Mucosa of stomach (tissue), 1 donor: ENCODE results near the gene ADARB2.
"Not testable (repeated sequence)": the region's sequence is repeated elsewhere in the genome, so short reads cannot be mapped to it uniquely, and the experiment has no call there.

Source experiments
- H3K27me3 ChIP-seq: one replicate; pipeline ENCODE4 v1.7.0; 2013; ENCODE audit warnings: mild to moderate bottlenecking, low read length; ENCODE audit not compliant: control insufficient read depth, insufficient read depth
- H3K36me3 ChIP-seq: one replicate; pipeline ENCODE4 v1.7.0; 2013; ENCODE audit warnings: low read length; ENCODE audit not compliant: control insufficient read depth, insufficient read depth
- H3K4me1 ChIP-seq: one replicate; pipeline ENCODE4 v1.7.0; 2013; ENCODE audit warnings: mild to moderate bottlenecking, low read length; ENCODE audit not compliant: control insufficient read depth, insufficient read depth
- H3K4me3 ChIP-seq: one replicate; pipeline ENCODE4 v1.7.0; 2013; ENCODE audit warnings: low read length
- H3K9ac ChIP-seq: one replicate; pipeline ENCODE4 v1.7.0; 2013; ENCODE audit warnings: mild to moderate bottlenecking, low read length, moderate library complexity
- H3K9me3 ChIP-seq: one replicate; pipeline ENCODE4 v1.7.0; 2013; ENCODE audit warnings: mild to moderate bottlenecking, low read length, moderate library complexity; ENCODE audit not compliant: control insufficient read depth
- donor health status: Pancreatic carcinoma.

Gene ADARB2

DNA sequence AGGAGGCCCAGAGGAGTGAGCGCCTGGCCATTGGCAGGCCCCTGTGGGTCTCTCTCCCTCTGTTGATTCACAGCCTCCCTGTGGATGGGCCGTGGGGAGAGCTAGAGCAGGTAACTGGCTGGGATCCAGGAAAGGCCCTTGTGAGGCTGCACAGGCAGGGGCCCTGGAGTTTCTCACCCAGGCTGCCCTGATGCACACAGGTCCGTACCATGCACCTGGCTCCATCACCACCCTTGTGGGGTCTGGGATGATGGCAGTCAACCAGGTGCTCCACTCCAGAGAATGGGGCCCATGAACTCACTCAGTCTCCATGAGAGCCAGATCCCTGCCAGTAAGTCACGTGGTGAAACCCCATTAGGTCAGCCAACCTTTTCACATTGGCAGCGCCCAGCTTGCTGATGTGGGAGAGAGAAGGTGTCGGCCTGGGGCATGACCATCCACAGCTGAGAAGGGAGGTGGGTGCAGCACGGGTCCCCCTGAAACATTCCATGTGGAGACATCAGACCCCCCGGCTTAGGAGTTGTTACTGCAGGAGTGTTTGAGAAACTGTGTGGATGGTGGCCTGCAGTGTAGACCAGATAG is 320.8 kb downstream of the ADARB2 start:
- Histone ChIP-seq H3K9ac (no peak overlapping the region), H3K27me3 (peaks cover 12% of the 10 kb centered on the region), H3K4me1 (peaks cover 14% of the 10 kb centered on the region), H3K4me3 (no peak overlapping the region), H3K9me3 (no peaks in the 10 kb centered on the region), H3K36me3 (no peaks in the 10 kb centered on the region)

GRCh38 chr10:1414893-1415292 is 322.4 kb downstream of the ADARB2 start:
- Histone ChIP-seq H3K4me1 (peaks cover 7% of the 10 kb centered on the region), H3K9ac (no peak overlapping the region), H3K9me3 (no peaks in the 10 kb centered on the region), H3K36me3 (no peaks in the 10 kb centered on the region), H3K27me3 (peaks cover 4% of the 10 kb centered on the region), H3K4me3 (no peak overlapping the region)

- H3K9ac ChIP-seq, H3K36me3 ChIP-seq, H3K4me1 ChIP-seq, H3K9me3 ChIP-seq, H3K4me3 ChIP-seq, H3K27me3 ChIP-seq: not testable (repeated sequence)
Measured at GRCh38 chr10:1414346-1414745, 323.0 kb downstream of the ADARB2 start.

- Histone ChIP-seq H3K4me1 (no peaks in the 10 kb centered on the region), H3K9ac (no peak overlapping the region), H3K9me3 (no peaks in the 10 kb centered on the region), H3K36me3 (no peaks in the 10 kb centered on the region), H3K27me3 (peaks cover 4% of the 10 kb centered on the region), H3K4me3 (no peak overlapping the region)
Measured at GRCh38 chr10:1413823-1414222, 323.5 kb downstream of the ADARB2 start.

DNA sequence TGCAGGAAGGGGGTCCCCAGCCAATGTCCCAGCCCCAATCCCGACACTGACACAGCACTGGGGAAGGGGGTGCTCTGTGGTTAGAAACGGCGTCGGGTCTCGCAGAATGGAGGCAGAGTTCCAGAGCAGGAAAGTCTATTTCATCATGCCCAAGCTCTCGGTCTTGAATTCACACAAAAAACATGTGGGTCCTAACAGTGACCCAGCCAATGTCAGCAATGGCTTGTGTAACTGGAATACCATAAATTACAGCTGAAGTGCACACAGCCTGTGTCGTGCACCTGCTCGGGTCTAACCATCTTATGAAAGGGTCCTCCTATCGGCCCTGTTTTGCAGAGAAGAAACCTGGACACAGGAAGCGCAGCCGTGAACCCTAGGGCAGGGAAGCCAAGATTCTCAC is 324.1 kb downstream of the ADARB2 start:
- H3K4me3 ChIP-seq, result no peak overlapping the region
- peaks cover 4% of the 10 kb centered on the region for H3K27me3 ChIP-seq
- H3K9me3 ChIP-seq, result no peaks in the 10 kb centered on the region
- no peaks in the 10 kb centered on the region for H3K36me3 ChIP-seq
- H3K4me1 ChIP-seq, result no peaks in the 10 kb centered on the region
- H3K9ac ChIP-seq, result no peak overlapping the region

DNA sequence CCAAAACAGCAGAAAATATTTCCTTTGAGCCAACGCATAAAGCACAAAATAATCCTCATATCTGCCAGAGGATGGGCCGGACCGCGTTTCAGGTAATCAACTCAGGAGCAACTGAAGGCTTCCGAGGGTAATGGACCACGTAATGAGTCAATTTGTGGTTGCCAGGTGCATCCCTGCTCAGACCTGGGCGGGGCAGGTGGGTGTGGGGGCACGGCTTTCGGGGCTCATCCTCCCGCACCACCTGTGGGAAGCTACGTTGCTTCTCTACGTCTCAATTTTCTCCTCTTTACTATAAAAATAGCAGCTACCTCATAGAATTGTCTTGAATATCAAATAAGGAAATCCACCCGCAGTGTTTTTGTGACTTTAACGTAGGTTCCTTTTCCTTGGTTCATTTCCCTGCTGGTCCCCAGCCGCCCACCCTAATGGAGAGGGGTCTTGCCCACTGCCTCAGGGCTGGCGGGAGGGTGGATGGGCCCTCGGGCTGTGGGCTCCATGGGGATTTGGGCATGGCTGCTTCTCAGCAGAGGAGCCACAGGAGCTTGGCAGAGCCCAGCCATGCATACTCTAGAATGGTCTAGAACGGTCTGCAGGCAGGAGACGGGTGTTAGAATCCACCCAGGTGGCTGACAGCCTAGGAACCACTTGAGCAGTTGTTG is 324.7 kb downstream of the ADARB2 start:
- Histone ChIP-seq H3K9ac (no peak overlapping the region), H3K9me3 (no peaks in the 10 kb centered on the region)

DNA sequence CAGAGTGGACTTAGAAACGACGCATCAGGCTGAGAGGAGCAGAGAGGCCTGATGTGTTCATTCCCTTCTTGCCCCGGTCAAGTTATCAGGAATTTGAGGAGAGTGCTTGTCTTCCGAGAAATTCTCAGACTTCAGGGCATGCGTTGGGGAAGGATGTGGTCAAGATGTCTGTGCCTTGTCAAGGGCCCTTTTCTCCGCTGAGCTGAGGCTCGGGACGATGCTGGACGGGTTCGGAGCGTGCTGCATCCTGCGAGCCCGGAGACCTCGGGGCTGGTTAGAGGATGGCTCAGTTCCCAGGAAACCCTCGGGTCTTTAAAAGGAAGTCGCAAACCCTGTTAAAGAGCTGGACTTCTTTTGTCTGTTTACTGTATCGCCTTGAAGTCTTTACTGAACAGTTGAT is 325.4 kb downstream of the ADARB2 start:
- H3K36me3 ChIP-seq, result no peaks in the 10 kb centered on the region
- peaks cover 4% of the 10 kb centered on the region for H3K27me3 ChIP-seq
- H3K9ac ChIP-seq, result no peak overlapping the region
- no peak overlapping the region for H3K4me3 ChIP-seq
- H3K4me1 ChIP-seq, result peaks cover 2% of the 10 kb centered on the region
- H3K9me3 ChIP-seq, result no peaks in the 10 kb centered on the region

More for the DNA sequence above, 324.7 kb downstream of the ADARB2 start:
- H3K27me3 ChIP-seq, result peaks cover 4% of the 10 kb centered on the region
- no peak overlapping the region for H3K4me3 ChIP-seq
- no peaks in the 10 kb centered on the region for H3K36me3 ChIP-seq
- H3K4me1 ChIP-seq, result no peaks in the 10 kb centered on the region

- Histone ChIP-seq H3K4me3 (no peak overlapping the region), H3K36me3 (no peaks in the 10 kb centered on the region), H3K9me3 (no peaks in the 10 kb centered on the region), H3K27me3 (peaks cover 4% of the 10 kb centered on the region), H3K4me1 (peaks cover 7% of the 10 kb centered on the region), H3K9ac (no peak overlapping the region)
Measured at GRCh38 chr10:1411451-1411850, 325.9 kb downstream of the ADARB2 start.

DNA sequence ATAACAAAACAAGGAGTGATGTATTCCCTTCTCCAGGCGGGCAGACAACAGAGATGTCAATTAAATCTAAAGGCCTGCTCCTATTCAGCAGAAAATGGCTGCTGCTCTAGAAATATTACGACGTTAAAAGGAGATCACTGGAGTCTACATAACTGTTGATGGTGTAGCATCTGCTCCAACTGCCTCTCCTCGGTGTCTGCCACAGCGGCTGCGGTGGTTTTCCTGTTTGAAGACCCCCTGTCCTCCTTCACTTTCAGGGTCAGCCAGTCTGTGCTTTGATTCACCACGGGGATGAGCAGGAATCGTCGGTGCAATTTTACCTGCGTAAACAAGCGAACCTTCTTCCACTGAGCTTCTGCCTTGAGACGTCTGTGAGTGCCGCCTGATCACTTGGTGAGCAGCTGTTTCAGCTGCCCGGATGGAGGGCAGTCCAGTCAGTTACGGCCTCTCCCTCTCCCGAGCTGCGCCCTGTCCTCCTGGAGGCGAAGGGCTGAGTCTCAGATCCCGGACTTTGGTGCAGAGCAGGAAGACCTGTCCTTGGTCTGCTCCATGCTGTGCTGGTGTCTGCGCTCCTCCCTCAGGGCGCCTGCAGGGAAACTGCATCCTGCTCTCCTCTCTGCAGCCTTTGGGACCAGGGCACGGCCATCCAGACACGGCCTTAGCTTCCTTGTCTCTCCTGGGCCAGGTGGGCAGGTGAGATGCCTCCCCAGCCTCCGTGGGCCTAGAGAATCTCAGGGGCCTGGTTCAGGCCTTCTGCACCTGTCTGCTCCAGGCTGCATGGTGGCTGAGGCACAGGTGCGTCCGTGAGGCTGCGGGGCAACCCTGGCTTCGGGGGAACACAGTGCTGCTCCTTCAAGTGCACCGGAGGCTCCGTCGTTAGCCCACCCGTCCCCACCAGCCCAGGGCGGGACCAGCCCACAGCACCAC is 326.6 kb downstream of the ADARB2 start:
- Histone ChIP-seq H3K4me3 (no peak overlapping the region), H3K9ac (no peak overlapping the region), H3K4me1 (peaks cover 13% of the 10 kb centered on the region), H3K36me3 (no peaks in the 10 kb centered on the region), H3K9me3 (no peaks in the 10 kb centered on the region), H3K27me3 (peaks cover 4% of the 10 kb centered on the region)

GRCh38 chr10:1410032-1410431 is 327.3 kb downstream of the ADARB2 start:
- Histone ChIP-seq H3K27me3 (peaks cover 4% of the 10 kb centered on the region), H3K36me3 (no peaks in the 10 kb centered on the region), H3K9ac (no peak overlapping the region), H3K9me3 (no peaks in the 10 kb centered on the region), H3K4me1 (peaks cover 17% of the 10 kb centered on the region), H3K4me3 (no peak overlapping the region)

DNA sequence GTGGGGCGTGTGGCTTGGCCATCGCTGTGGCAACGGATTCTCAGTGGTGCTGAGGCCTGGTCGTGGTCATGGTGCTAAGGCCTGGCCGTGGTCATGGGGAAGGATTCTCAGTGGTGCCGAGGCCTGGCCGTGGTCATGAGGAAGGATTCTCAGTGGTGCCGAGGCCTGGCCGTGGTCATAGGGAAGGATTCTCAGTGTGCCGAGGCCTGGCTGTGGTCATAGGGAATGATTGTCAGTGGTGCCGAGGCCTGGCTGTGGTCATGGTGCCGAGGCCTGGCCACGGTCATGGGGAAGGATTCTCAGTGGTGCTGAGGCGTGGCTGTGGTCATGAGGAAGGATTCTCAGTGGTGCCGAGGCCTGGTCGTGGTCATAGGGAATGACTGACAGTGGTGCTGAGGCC is 327.9 kb downstream of the ADARB2 start:
- Histone ChIP-seq H3K4me3 (no peak overlapping the region), H3K36me3 (no peaks in the 10 kb centered on the region)

More for the DNA sequence above, 327.9 kb downstream of the ADARB2 start:
- no peak overlapping the region for H3K9ac ChIP-seq
- H3K9me3 ChIP-seq, result no peaks in the 10 kb centered on the region
- H3K4me1 ChIP-seq, result peaks cover 19% of the 10 kb centered on the region
- peaks cover 4% of the 10 kb centered on the region for H3K27me3 ChIP-seq
